GM23338 (cell line): ENCODE results near the gene CDK5RAP2. TPM values are rescaled to one million over a fixed set of nuclear protein-coding genes. Genes with fewer than 3 reads are reported as not detected.

Source experiments
- ATAC-seq: fragments of 200-7000 bp; cut with Tn5 transposase; 3 replicates; pipeline ENCODE4 v1.9.1; 2020
- DNase-seq: peaks from one replicate; pipeline ENCODE4 v3.0.0-alpha.2; 2015; ENCODE audit warnings: low spot score
- H2AFZ ChIP-seq: fragments of 200-600 bp; sonication (generic); 2 replicates; pipeline ENCODE4 v1.8.0; 2016; ENCODE audit warnings: antibody characterized with exemption, mild to moderate bottlenecking, moderate library complexity
- H3F3A ChIP-seq: fragments of 200-600 bp; sonication (generic); replicated peaks from 2 replicates; pipeline ENCODE4 v1.8.0; 2017; ENCODE audit warnings: antibody characterized with exemption, mixed run types, low read depth
- H3K27ac ChIP-seq: fragments of 200-600 bp; sonication (generic); 2 replicates; pipeline ENCODE4 v1.6.1; 2016; ENCODE audit warnings: low read depth
- H3K27me3 ChIP-seq: fragments of 200-600 bp; sonication (generic); 2 replicates; pipeline ENCODE4 v1.8.0; 2016; ENCODE audit warnings: mild to moderate bottlenecking, mixed run types, moderate library complexity; ENCODE audit not compliant: insufficient read depth
- H3K36me3 ChIP-seq: fragments of 200-600 bp; sonication (generic); 2 replicates; pipeline ENCODE4 v1.8.0; 2016; ENCODE audit warnings: mild to moderate bottlenecking; ENCODE audit not compliant: insufficient read depth
- H3K4me1 ChIP-seq: fragments of 200-600 bp; sonication (generic); 2 replicates; pipeline ENCODE4 v1.8.0; 2016; ENCODE audit warnings: mild to moderate bottlenecking, moderate library complexity; ENCODE audit not compliant: insufficient read depth
- H3K4me2 ChIP-seq: fragments of 200-600 bp; sonication (generic); 2 replicates; pipeline ENCODE4 v1.7.1; 2017; ENCODE audit warnings: mixed run types
- H3K4me3 ChIP-seq: fragments of 200-600 bp; sonication (generic); 2 replicates; pipeline ENCODE4 v1.6.1; 2016; ENCODE audit warnings: mixed run types
- H3K79me2 ChIP-seq: fragments of 200-600 bp; sonication (generic); replicated peaks from 2 replicates; pipeline ENCODE4 v1.8.0; 2017; ENCODE audit warnings: mild to moderate bottlenecking; ENCODE audit not compliant: insufficient read depth
- H3K9me2 ChIP-seq: fragments of 200-600 bp; sonication (generic); 2 replicates; pipeline ENCODE4 v1.8.0; 2017; ENCODE audit not compliant: insufficient read depth
- H4K20me1 ChIP-seq: fragments of 200-600 bp; sonication (generic); replicated peaks from 2 replicates; pipeline ENCODE4 v1.8.0; 2017; ENCODE audit warnings: mild to moderate bottlenecking; ENCODE audit not compliant: insufficient read depth
- H3K27ac Mint-ChIP-seq: 2 replicates; pipeline ENCODE4 v1.8.0; 2020; ENCODE audit warnings: inconsistent platforms, mild to moderate bottlenecking, moderate library complexity, mixed read lengths
- H3K27me3 Mint-ChIP-seq: 3 replicates; pipeline ENCODE4 v1.8.0; 2022; ENCODE audit warnings: low read depth, mild to moderate bottlenecking, moderate library complexity, mixed read lengths, inconsistent platforms; ENCODE audit not compliant: insufficient read depth, poor library complexity
- H3K36me3 Mint-ChIP-seq: 3 replicates; pipeline ENCODE4 v1.8.0; 2021; ENCODE audit warnings: low read depth, mild to moderate bottlenecking, inconsistent platforms, moderate library complexity, mixed read lengths
- H3K4me1 Mint-ChIP-seq: 3 replicates; pipeline ENCODE4 v1.8.0; 2020; ENCODE audit warnings: mild to moderate bottlenecking, inconsistent platforms, mixed read lengths
- H3K4me3 Mint-ChIP-seq: 3 replicates; pipeline ENCODE4 v1.8.0; 2021; ENCODE audit warnings: moderate library complexity, mild to moderate bottlenecking, inconsistent platforms, mixed read lengths
- H3K9me3 Mint-ChIP-seq: 3 replicates; pipeline ENCODE4 v1.8.0; 2020; ENCODE audit warnings: moderate library complexity, mild to moderate bottlenecking, inconsistent platforms, mixed read lengths
- CREB1 ChIP-seq: fragments of 250-450 bp; sonication (Bioruptor Pico); IDR thresholded peaks from 2 replicates; pipeline ENCODE4 v1.5.0; 2020; ENCODE audit warnings: low read depth, mild to moderate bottlenecking, moderate library complexity
- EZH2 ChIP-seq: fragments of 200-600 bp; sonication (generic); IDR thresholded peaks from one replicate; pipeline ENCODE4 v1.8.0; 2017; ENCODE audit warnings: antibody characterized with exemption, mild to moderate bottlenecking, low read depth; ENCODE audit not compliant: unreplicated experiment
- EZH2phosphoT487 ChIP-seq: fragments of 200-600 bp; sonication (generic); IDR thresholded peaks from one replicate; pipeline ENCODE4 v1.8.1; 2018; ENCODE audit warnings: antibody characterized with exemption; ENCODE audit not compliant: unreplicated experiment
- JUNB ChIP-seq: IDR thresholded peaks from one replicate; pipeline ENCODE4 v1.6.1; 2016; ENCODE audit warnings: antibody characterized with exemption; ENCODE audit not compliant: unreplicated experiment
- NANOG ChIP-seq: IDR thresholded peaks from 2 replicates; pipeline ENCODE4 v1.6.1; 2016; ENCODE audit warnings: antibody characterized with exemption, borderline replicate concordance
- POLR2AphosphoS5 ChIP-seq: IDR thresholded peaks from 2 replicates; pipeline ENCODE4 v1.6.1; 2016; ENCODE audit warnings: antibody characterized with exemption, low read depth
- STAT1 ChIP-seq: IDR thresholded peaks from one replicate; pipeline ENCODE4 v1.6.1; 2016; ENCODE audit warnings: antibody characterized with exemption; ENCODE audit not compliant: unreplicated experiment
- ZNF114 ChIP-seq: fragments of 250-450 bp; sonication (Bioruptor Pico); IDR thresholded peaks from 2 replicates; pipeline ENCODE4 v1.5.0; 2020; ENCODE audit warnings: mild to moderate bottlenecking, moderate library complexity
- polyA plus RNA-seq: library from polyadenylated mRNA; unstranded; fragments of >200 nt; fragmentation: Nextera tagmentation; extraction: Ambion mirVana; gene quantifications from 2 replicates; pipeline ENCODE4 v1.2.1, GENCODE V29; 2016
- total RNA-seq: library from RNA; depleted of rRNA; stranded (reverse); fragments of >200 nt; shearing (Covaris generic); gene quantifications from 2 replicates; pipeline ENCODE4 v1.2.3, GENCODE V29; 2014
- TF ChIP-seq, protein P1 (sequence below): IDR thresholded peaks from one replicate; pipeline ENCODE4 v1.6.1; 2018; ENCODE audit warnings: antibody characterized with exemption; ENCODE audit not compliant: unreplicated experiment
- TF ChIP-seq, protein P2 (sequence below), 2 experiments: fragments of 200-600 bp in 1 of 2; sonication (generic) in 1 of 2; conservative IDR thresholded peaks; 2 replicates each; pipeline versions ENCODE4 v1.5.1 to v1.6.1; 2016 to 2017; ENCODE audit warnings: antibody characterized with exemption in 2 of 2, low read depth in 2 of 2, mild to moderate bottlenecking in 2 of 2, moderate library complexity in 1 of 2

CDK5RAP2 gene
- total and polyA plus RNA-seq, 2 experiments from 2014 or later: 50.7 to 65.7 TPM

DNA sequence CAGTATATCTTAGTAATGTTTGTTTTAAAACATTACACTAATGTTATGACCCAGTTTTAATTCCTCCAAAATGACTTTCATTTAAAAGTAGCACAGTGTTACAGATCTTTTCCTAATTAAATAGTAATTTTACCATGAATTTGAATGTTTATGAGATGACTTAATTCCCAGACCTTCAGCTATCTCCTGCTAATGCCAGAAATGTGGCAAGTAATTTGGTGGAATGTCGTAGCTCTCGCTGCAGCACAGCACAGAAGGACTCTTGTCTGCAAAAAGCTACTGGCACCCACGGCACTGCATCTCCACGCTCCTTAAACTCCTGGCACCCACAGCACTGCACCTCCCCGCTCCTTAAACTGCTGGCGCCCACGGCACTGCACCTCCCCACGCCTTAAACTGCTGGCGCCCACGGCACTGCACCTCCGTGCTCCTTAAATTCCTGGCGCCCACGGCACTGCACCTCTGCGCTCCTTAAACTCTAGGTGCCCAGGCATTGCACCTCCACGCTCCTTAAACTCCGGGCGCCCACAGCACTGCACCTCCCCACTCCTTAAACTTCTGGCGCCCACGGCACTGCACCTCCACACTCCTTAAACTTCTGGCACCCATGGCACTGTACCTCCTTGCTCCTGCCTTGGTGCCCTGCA, 163.1 kb downstream of the CDK5RAP2 start:
- H3K9me3 Mint-ChIP-seq: no peaks in the 10 kb centered on the region
- DNase-seq: no peak

DNA sequence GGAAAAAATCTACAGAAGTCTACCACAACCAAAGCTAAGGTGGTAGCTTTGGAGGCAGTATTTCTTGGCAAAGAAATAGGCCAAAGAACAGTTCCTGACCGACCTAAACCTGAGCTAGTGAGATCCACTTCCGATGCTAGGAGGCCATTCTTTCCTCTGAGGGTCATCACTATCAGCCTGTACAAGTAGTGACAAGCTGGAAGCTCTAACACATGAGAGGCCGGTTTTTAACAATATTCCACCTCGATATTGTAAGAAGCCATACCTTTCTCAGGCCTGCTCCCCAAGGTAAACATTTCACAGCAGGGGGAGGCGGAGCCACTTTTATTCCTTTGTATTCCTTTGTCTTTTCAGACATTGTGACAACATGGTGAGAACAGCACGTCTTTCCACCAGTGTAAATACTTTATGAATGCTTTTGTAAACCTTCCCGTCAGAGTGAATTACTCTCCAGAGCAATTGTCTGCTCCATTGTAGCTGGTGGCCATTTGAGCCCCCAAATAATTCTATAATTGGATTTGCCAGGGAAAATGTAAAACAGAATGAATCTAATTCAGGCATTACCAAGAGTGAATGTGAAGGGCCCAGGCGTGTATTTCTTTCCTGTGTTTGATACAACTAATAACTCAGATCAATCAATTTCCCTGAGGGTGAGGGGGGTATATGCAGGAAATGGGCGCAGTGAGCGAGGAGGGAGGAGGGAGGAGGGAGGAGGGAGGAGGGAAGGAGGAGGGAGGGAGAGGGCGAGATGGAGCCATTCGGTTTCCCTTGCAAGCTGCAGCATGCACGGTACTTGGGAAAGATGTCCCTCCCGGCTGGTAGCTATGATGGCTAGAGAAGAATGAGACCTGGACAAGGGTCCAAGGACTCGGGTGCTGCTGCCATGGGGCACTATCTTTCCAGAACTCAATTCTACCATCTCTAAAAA, 166.6 kb downstream of the CDK5RAP2 start:
- peak; percentile 75 for DNase-seq
- H3K27ac ChIP-seq: peak overlapping the region; percentile 90
- TF ChIP-seq CREB1 (CRISPR knock-in tag) (no peak), ZNF114 (no peak), NANOG (no peak), JUNB (no peak), STAT1 (no peak), EZH2 (no peak), EZH2phosphoT487 (no peak), POLR2AphosphoS5 (no peak)
- TF ChIP-seq, protein P1, sequence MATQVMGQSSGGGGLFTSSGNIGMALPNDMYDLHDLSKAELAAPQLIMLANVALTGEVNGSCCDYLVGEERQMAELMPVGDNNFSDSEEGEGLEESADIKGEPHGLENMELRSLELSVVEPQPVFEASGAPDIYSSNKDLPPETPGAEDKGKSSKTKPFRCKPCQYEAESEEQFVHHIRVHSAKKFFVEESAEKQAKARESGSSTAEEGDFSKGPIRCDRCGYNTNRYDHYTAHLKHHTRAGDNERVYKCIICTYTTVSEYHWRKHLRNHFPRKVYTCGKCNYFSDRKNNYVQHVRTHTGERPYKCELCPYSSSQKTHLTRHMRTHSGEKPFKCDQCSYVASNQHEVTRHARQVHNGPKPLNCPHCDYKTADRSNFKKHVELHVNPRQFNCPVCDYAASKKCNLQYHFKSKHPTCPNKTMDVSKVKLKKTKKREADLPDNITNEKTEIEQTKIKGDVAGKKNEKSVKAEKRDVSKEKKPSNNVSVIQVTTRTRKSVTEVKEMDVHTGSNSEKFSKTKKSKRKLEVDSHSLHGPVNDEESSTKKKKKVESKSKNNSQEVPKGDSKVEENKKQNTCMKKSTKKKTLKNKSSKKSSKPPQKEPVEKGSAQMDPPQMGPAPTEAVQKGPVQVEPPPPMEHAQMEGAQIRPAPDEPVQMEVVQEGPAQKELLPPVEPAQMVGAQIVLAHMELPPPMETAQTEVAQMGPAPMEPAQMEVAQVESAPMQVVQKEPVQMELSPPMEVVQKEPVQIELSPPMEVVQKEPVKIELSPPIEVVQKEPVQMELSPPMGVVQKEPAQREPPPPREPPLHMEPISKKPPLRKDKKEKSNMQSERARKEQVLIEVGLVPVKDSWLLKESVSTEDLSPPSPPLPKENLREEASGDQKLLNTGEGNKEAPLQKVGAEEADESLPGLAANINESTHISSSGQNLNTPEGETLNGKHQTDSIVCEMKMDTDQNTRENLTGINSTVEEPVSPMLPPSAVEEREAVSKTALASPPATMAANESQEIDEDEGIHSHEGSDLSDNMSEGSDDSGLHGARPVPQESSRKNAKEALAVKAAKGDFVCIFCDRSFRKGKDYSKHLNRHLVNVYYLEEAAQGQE: no peak
- TF ChIP-seq, protein P2, sequence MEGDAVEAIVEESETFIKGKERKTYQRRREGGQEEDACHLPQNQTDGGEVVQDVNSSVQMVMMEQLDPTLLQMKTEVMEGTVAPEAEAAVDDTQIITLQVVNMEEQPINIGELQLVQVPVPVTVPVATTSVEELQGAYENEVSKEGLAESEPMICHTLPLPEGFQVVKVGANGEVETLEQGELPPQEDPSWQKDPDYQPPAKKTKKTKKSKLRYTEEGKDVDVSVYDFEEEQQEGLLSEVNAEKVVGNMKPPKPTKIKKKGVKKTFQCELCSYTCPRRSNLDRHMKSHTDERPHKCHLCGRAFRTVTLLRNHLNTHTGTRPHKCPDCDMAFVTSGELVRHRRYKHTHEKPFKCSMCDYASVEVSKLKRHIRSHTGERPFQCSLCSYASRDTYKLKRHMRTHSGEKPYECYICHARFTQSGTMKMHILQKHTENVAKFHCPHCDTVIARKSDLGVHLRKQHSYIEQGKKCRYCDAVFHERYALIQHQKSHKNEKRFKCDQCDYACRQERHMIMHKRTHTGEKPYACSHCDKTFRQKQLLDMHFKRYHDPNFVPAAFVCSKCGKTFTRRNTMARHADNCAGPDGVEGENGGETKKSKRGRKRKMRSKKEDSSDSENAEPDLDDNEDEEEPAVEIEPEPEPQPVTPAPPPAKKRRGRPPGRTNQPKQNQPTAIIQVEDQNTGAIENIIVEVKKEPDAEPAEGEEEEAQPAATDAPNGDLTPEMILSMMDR (conservative IDR thresholded peaks at IDR 0.05; ENCODE audit: low read depth in 2 of 2): no peak

More for the DNA sequence above, 163.1 kb downstream of the CDK5RAP2 start:
- Mint-ChIP-seq H3K27me3 (peaks cover 10% of the 10 kb centered on the region), H3K4me3 (no peak overlapping the region; the same call in 2 of the 3 replicates), H3K27ac (peak overlapping the region; percentile 37; the same call in 1 of the 2 replicates), H3K36me3 (peaks cover 10% of the 10 kb centered on the region; the same call in 2 of the 3 replicates), H3K4me1 (peaks cover 48% of the 10 kb centered on the region)
- Histone ChIP-seq H3K4me2 (no peak overlapping the region), H3K4me3 (no peak overlapping the region), H3K9me2 (no peaks in the 10 kb centered on the region), H4K20me1 (peaks cover 2% of the 10 kb centered on the region; the same call in 1 of the 2 replicates), H2AFZ (no peak overlapping the region), H3K36me3 (peaks cover 3% of the 10 kb centered on the region; the same call in 1 of the 2 replicates), H3F3A (no peaks in the 10 kb centered on the region; the same call in 1 of the 2 replicates), H3K79me2 (no peaks in the 10 kb centered on the region), H3K27me3 (no peaks in the 10 kb centered on the region), H3K27ac (no peak overlapping the region), H3K4me1 (peaks cover 39% of the 10 kb centered on the region)
- TF ChIP-seq, protein P1: no peak
- no peak for TF ChIP-seq EZH2
- ATAC-seq: no peak

More for the DNA sequence above, 166.6 kb downstream of the CDK5RAP2 start:
- Histone ChIP-seq H3K36me3 (peaks cover 3% of the 10 kb centered on the region; the same call in 1 of the 2 replicates), H3K27me3 (no peaks in the 10 kb centered on the region), H3K4me1 (peaks cover 40% of the 10 kb centered on the region), H2AFZ (no peak overlapping the region), H3K4me3 (peak overlapping the region; percentile 28; the same call in 1 of the 2 replicates), H3K79me2 (no peaks in the 10 kb centered on the region), H3K9me2 (no peaks in the 10 kb centered on the region), H4K20me1 (no peaks in the 10 kb centered on the region), H3K4me2 (peak overlapping the region; percentile 64), H3F3A (no peaks in the 10 kb centered on the region; the same call in 1 of the 2 replicates)
- Mint-ChIP-seq H3K27ac (peak overlapping the region; percentile 6; the same call in 1 of the 2 replicates), H3K4me3 (peak overlapping the region; percentile 23; the same call in 2 of the 3 replicates), H3K4me1 (peaks cover 50% of the 10 kb centered on the region), H3K36me3 (peaks cover 33% of the 10 kb centered on the region), H3K9me3 (no peaks in the 10 kb centered on the region), H3K27me3 (peaks cover 18% of the 10 kb centered on the region)
- ATAC-seq: peak; percentile 44
